CD1c-positive myeloid dendritic cell (primary cell): ENCODE measurements around the gene ZACN.
"Not testable (repeated sequence)": the region's sequence is repeated elsewhere in the genome, so short reads cannot be mapped to it uniquely, and the experiment has no call there.

ENCODE experiments used
- DNase-seq: peaks from one replicate; pipeline ENCODE4 v3.0.0-alpha.2; 2016; ENCODE audit errors: extremely low spot score

ZACN gene

DNA sequence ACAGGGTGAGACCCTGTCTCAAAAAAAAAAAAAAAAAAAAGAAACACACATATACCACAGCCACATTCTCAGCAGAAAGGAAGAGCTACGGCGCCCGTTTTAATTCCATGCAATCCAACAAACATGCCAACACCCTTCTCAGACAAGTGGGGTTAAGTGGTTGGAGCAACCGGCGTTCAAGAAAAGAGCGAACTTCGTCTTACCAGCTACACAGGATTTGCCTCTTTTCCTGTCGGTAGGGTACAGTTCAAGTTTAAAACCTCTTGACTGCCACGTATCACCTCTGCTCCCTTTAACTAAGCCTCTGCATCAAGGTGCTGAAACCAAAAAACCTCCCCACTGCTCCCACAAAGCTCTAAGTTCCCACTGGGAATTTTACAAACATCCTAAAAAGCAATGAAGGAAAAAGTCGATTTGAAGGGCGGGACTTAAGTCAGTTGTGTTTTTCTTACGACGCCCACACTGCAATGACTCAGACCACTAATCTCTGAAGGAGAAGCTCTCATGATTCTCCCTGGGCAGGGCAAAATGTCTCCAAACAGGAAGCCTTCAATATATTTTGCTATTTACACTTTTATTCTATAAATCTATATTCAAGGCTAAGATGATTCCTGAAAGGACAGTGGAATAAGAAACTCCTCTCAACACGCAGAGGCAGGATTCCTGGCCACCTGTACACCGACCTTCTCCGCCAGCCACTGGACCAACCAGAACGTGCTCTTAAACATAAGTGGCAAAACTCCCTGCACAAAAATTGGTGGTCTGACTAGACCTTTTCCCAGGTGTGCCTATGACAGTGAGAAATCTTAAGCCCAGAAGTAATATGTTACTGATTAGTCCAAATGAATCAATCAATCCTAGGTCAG lies 25.5 kb upstream of the ZACN start:
- DNase-seq = peak; percentile 67

DNA sequence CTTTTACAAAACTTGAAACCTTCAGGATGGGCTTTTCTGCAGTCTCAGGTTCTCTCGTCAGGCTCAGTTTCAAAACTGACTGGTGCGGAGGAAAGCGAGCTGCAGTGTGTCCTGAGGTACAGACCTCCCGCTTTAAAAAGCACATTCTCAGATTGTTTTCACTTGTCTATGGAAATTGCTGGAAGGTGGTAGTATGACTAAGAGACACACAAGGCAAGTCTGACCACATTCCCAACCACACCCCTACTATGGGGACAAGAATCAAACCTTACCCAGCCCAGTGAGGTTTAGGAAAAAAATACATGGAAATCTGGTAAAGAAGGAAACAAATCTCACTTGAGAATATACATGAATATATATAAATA lies 24.9 kb upstream of the ZACN start:
- no peak for DNase-seq

DNA sequence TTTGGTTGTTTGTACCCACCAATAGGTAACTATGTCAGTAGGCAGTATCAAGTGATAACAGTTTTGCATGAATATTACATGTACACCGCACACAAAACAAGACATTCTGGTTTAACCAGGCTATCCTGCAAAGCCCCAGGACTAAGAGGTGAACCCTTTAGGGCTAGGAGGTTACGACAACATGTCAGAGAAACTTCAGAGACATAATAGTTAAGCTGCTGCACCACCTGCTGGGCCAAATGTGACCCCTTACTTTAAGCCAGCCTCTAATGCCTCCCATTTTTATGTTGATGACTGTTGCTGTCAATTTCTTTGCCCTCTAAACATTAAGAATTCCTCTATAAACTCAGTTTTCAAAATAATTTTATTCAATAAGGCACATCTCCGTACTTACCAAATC lies 22.1 kb upstream of the ZACN start:
- no peak for DNase-seq

DNA sequence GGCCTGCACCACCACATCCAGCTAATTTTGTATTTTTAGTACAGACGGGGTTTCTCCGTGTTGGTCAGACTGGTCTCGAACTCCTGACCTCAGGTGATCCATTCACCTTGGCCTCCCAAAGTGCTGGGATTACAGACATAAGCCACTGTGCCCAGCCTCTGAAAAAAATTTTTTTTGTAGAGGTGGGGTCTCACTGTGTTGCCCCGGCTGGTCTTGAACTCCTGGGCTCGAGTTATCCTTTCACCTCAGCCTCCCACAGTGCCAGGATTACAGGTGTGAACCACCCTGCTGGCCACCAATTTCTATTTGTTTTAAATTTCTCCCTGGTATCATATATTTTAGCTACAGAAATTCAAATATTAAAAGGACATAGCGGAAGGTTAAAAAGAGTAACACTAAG lies 20.7 kb upstream of the ZACN start:
- DNase-seq = not testable (repeated sequence)

DNA sequence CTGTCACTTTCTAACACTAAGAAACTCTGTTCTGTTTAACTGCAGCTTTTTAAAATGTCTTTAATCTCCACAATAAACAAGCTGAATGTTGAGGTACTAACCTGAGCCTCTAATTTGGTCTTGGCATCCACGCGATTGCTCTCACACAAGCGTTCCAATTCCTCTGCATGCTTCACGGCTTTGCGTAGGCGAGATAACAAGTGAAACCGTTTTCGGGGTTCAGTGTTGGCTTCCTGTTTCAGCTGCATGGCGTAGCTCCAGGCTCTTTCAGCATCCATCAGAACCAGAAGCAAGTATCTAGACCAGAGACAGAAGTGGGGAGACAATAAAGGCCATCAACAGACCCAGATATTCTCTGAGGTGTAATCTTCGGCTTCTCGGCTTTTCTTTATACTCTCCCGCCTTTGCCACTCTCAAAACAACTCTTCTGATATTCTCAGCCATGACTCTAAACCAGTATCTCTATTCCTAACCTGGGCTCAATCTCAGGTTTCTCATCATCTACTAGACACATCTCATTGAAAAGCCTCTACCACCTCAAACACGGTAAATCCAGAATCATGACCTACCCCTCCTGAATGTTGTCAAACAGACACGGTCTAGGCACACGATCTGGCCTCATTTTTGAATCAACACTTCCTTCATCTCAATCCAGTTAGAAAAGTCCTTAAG lies 15.0 kb upstream of the ZACN start:
- DNase-seq = no peak

DNA sequence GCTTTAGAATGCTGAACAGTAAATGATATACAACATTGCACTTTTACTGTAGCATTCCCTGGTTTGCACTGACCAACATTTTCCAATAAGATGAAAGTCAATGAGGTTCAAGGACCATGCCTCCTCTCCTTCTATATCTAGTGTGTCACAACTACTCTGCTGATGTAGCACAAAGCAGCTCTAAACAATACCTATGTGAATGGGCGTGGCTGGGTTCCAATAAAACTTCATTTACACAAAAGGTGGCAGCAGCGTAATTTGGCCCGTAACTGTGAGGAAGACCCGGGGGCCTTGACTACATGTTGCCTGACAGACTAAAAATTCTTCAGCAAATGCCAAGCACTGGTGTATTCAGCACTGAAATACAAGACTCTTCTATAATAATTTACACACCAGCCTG lies 13.2 kb upstream of the ZACN start:
- no peak for DNase-seq

DNA sequence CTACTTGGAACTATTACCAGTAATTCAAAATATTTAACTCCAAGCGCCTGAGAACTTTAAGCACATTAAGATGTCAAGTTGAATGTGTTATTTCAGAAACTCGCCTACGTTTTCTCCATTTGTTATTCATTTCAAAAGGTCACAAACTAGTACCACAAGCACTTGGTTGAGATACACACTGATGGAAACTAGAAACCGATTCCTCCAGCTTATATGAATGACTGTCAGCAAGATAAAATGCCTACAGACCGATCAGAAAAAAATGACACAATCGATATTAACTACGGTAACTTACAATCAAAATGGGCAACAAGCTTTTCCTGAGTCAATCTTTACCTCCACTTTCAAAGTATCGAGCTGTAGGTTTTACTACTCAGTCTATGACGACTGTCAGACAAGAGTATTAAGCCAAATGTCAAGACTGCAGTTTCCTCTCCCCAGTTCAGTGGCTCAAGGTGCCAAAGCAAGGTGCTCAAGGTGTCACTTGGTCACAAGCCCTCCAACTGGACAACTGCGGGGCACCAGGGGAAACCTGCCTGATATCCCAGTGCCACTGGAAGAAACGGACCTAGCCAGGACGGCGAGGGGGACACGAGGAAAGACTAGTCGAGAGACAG lies 7.3 kb upstream of the ZACN start:
- DNase-seq = no peak

DNA sequence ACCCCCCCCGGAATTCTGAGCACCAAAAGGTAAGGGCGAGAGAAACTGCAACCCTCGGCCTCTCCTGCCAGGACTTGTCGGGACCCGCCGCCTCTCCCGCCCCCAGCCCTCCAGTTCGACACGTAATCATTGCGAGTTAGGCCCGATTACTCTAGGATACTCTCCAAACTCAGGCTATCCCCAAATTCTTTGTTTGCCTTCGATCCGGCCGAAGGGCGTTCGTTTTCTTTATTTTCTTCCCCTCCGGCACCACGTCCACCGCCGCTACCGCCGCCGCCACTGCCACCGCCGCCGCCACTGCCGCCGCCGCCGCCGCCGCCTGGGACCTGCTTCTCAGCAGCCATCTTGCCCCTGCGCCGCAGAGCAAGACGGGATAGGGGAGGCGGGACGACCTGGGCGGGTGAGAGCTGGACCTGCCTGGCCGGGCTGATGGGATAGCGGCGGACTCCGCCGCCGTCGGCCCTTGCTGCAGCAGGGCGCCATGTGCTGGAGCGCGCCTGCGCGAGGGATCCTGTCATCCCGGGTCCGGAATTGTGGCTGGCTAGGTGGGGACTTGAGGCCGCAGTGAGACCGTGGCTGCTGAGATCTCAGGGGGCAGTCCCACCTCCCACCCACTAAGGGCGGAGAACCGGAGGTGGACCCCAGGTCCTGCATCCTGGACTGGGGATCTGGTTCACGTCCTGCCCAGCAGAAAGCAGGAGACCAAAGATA lies 6.7 kb upstream of the ZACN start, which contains the start of gene SRP68:
SRP68 (minus strand) TSS at position 370 of the 711 bp plus-strand sequence; CDS start at position 344, 26 bp downstream.
- peak; percentile 91 for DNase-seq

DNA sequence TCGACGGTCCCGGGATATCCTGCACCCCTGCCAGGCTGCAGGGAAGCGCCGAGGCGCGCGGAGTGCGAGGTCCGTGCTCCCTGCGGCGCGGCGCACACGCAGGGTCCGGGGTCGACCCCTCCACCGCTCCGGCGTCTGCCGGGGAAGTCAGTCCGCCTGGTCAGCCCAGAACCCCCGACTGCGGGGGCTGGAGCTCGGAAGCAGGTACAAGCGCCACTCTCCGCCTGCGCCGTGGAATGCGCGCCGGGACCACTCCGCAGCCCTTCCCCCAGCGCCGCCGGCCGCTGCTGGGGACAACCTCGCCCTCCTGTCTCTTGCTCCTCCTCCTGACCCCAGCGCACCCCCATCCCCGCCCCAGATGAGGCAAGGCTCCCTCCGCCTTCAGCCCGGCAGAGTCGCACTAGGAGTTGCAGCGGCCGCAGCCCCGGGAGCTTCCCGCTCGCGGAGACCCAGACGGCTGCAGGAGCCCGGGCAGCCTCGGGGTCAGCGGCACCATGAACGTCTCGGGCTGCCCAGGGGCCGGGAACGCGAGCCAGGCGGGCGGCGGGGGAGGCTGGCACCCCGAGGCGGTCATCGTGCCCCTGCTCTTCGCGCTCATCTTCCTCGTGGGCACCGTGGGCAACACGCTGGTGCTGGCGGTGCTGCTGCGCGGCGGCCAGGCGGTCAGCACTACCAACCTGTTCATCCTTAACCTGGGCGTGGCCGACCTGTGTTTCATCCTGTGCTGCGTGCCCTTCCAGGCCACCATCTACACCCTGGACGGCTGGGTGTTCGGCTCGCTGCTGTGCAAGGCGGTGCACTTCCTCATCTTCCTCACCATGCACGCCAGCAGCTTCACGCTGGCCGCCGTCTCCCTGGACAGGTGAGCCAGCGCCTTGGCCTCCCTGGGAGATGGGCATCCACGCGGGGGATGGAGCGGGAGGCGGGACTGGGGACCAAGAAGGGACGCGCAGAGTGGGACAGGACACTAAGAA lies 4.3 kb upstream of the ZACN start, which contains the start of gene GALR2:
GALR2 (plus strand) TSS at position 392 of the 974 bp plus-strand sequence; CDS start at position 495, 103 bp downstream.
- DNase-seq = no peak

DNA sequence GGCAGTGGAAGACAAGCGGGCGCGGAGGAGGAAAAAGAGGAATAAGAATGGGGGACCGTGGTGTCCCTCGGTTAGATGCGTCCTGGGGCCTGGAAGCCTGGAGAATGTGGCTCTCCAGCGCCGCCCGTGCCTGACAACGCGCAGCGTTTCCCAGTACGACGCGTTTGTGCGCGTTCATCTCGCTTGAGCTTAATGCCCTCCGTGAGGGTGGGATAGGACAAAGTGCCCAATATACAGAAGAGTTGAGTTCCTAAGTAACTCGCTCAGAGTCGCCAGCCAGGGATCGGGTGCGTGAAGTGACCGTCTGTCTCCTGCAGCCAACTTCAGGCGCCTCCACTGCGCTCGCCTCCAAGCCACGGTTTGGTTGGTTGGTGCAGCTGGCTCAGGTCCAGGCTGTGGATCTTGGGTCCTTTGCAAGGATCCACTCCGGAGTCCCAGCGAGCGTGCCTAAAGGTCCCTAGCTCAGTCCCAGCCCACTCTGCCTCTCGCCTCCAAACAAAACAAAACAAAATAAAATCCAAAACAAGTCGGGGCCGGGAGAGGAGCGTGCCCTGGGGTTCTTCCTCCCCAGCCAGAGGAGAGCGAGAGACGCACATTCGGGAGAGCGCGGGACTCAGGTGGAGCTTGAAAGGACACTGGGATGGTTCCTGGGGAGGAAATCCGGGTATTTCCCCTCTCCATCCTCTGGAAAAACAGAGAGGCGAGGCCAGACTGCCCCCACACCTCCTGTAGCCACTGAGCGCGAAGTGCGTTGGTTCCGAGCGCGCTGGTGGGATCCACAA lies 3.4 kb upstream of the ZACN start:
- peak; percentile 44 for DNase-seq

DNA sequence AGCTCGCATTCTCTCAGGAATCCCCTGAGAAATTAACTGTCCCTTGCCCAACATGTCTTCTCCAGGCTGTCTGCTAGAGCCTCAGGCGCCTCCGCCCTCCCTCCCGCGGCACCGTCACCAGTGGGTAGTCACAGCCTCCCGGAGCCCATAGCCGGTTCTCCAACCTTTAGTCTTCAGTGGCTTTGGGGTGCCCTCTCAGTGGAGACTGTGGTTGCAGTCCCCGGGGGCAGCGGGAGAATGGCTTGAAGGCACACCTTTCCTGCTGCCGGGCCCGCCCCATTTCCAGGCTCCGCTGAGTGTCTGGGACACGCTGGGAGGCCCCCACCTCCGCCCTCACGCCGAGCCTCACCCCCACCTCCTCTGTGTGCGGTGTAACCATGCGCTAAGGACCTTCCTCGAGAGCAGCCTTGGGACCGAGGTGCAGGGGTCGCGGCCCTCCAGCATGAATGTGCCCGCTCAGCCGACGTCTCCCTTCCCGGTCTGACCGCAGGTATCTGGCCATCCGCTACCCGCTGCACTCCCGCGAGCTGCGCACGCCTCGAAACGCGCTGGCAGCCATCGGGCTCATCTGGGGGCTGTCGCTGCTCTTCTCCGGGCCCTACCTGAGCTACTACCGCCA lies 2.7 kb upstream of the ZACN start:
- no peak for DNase-seq

DNA sequence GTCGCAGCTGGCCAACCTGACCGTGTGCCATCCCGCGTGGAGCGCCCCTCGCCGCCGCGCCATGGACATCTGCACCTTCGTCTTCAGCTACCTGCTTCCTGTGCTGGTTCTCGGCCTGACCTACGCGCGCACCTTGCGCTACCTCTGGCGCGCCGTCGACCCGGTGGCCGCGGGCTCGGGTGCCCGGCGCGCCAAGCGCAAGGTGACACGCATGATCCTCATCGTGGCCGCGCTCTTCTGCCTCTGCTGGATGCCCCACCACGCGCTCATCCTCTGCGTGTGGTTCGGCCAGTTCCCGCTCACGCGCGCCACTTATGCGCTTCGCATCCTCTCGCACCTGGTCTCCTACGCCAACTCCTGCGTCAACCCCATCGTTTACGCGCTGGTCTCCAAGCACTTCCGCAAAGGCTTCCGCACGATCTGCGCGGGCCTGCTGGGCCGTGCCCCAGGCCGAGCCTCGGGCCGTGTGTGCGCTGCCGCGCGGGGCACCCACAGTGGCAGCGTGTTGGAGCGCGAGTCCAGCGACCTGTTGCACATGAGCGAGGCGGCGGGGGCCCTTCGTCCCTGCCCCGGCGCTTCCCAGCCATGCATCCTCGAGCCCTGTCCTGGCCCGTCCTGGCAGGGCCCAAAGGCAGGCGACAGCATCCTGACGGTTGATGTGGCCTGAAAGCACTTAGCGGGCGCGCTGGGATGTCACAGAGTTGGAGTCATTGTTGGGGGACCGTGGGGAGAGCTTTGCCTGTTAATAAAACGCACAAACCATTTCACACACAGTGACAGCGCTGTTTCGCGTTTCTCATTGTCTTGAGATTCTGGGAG lies 2.0 kb upstream of the ZACN start:
- DNase-seq = peak; percentile 51

DNA sequence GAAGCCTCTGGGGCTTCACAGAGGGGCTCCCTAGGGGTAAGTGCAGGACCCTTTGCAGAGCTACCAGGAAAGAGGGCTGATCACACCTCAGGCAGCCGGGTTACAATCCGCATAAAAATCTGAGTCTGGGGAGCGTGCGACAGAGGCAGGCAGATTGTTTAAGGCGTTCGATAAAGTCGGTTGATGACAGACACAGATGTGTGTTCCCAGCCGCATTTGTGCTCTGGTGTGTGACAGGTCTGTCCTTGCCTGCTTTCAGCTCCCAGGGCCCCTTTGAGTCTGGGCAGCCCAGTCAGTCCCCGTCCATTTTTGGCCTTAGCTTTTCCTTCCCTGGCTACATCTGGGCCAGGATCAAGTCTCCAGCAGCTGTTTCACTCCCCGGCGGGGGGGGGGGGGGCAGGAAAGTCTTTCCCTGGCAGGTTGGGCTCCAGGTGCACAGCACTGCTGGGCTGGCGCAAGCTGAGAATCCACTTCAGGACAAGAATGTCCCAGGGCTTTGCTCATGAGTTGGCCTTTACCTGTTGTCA lies 1.3 kb upstream of the ZACN start:
- DNase-seq = no peak

DNA sequence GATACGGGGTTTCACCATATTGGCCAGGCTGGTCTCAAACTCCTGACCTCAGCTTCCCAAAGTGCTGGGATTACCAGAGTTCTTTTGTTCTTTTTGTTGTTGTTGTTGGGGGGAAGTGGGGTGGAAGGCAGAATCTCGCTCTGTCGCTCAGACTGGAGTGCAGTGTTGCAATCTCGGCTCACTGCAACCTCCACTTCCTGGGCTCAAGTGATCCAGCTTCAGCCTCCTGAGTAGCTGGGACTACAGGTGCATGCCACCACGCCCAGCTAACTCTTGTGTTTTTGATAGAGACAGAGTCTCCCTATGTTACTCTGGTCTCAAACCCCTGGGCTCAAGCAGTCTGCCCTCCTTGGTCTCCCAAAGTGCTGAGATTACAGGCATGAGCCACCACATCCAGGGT lies 612 bp upstream of the ZACN start:
- DNase-seq = not testable (repeated sequence)

DNA sequence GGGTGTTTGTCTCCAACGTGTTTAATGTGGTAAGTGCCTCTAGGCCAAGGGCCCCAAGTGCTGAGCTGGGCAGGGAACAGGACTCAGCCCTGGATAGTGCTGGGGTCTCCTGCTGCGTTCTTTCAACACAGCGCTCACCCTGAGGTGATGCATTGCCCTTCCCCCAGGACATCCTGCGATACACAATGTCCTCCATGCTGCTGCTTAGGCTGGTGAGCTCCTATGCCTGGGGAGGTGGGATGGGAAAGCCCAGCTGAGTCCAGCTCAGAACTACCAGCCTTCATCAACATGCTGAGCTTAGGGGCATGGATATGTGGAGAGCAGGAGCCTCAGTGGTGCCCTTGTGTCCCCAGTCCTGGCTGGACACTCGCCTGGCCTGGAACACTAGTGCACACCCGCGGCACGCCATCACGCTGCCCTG lies 563 bp downstream of the ZACN start:
- DNase-seq = no peak

DNA sequence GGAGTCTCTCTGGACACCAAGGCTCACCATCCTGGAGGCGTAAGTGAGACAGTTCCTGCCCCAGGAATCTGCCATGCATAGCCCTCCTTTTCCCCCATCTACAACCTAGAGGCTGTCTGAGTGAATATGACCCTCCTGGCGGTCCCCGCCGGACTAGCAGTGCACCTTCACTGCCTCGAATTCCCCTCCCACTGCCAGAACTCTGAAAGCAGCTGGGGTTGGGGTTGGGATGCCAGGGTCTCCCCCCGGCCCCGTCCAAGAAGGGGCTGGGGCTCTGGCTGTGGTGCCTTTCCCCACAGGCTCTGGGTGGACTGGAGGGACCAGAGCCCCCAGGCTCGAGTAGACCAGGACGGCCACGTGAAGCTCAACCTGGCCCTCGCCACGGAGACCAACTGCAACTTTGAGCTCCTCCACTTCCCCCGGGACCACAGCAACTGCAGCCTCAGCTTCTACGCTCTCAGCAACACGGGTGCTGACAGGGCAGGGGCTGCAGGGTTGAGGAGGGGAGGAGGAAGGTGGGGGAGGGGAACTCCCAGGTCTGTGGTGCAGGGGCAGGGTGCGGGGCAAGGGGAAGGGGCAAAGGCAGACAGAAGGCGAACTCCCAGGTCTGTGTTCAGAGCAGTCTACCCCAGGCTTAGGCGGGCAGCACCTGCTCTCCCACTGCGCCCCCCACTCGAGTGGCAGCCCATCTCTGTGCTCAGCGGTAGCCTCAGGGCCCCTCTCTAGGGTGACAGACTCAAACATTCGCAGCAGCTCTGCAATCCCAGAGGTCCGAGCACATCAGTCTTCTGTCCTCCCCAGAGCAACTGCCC lies 1.2 kb downstream of the ZACN start:
- DNase-seq = no peak

DNA sequence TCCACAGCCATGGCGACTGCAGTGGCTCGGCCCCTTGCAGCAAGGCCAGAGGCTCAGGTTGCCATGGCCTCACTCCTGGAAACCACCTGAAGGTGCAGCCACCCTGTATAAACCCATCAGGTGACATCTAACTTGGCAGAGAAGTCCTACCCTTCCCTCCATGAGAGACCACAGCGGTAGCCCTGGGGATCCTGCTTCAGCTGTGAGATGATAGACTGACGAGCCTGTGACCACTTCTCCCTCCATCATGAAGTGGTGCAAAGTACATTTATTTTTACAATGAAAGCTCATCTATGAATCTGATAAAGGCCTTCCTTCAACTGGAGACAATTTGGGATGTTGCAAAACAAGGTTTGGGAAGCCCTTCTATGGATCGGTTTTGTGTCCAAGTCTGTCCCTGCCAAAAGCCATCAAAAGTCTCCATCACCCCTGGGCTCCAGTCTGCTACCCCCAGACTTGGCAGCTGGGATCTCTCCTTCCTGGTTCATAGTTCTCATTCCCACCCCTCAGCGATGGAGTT lies 1.8 kb downstream of the ZACN start:
- no peak for DNase-seq
